ENCODE results near the gene MED14.

Gene MED14

GRCh38 chrX:40729598-40730584, 5.5 kb downstream of the MED14 start:
- no peak for DNase-seq (ENCODE audit: low read depth in 2 of 3, low spot score in 2 of 3)

DNA sequence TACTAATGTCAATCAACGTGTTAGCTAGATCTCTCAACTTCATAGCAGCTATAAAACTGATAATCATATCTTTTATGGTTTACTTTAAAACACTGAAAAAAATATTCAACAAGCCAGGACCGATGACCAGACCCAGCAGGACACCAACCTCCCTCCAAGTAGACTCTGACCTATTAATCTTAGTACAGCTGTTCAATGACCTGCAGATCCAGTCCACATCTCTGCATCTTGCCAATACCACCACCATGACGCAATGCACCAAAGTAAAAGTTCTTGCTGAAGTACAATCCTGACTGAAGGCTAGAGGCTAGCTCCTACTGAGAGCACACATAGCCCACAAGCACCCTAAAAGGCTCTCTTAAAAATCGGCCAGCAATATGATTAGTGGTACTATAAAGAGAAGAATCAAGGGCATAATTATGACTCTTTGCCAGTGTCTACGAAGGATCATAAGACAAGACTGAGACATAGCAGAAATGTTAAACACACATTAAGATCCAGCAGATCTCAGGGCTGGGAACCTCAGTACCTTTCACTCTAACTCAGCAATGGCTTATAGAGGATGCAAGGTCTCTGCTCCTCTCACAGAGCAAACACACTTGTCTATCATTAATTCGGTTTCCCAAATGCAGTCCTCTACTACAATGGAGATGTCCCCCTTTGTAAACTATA, 7.6 kb downstream of the MED14 start:
- DNase-seq (ENCODE audit: low read depth in 2 of 3, low spot score in 2 of 3), result no peak

- no peak for DNase-seq (ENCODE audit: low read depth in 2 of 3, low spot score in 2 of 3)
These were observed 8.2 kb downstream of the MED14 start for GRCh38 chrX:40727093-40727492.

DNA sequence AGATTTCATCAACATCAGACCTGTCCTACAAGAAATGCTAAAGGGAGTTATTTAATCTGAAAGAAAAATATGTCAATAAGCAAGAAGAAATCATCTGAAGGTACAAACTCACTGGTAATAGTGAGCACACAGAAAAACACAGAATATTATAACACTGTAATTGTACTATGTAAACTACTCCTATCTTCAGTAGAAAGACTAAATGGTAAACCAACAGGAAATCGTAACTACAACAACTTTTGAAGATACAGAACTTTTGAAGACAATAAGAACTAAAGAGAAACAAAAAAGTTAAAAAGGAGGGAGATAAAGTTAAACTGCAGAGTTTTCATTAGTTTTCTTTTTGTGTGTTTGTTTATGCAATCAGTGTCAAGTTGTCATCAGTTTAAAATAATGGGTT, 12.4 kb downstream of the MED14 start:
- DNase-seq (ENCODE audit: low read depth in 2 of 3, low spot score in 2 of 3), result no peak

DNA sequence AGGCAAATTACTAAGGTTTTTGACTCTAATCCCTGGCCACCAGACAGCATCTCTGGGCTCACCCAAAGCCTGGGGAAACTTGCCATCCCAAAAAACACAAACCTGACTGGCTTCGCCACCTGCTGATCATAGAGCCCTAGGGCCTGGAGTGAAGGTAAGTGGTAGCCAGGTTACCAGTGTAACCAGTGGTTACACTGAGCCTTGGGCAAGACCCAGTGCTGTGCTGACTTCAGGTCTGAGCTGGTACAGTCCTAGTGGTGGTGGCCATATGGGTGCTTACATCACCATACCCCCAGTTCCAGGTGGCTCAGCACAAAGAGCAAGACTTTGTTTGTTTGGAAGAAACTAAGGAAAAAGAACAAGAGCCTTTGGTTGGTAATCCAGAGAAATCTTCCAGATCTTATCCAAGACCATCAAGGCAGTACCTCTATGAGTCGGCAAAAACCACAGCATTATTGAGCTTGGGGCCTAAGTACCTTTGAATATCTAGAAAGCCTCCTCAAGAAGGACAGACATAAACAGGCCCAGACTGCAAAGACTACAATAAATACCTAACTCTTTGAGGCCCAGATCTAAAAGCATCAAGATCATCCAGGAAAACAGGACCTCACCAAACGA, 13.7 kb downstream of the MED14 start:
- DNase-seq (ENCODE audit: low read depth in 2 of 3, low spot score in 2 of 3), result no peak

GRCh38 chrX:40720792-40721191, 14.6 kb downstream of the MED14 start:
- DNase-seq (ENCODE audit: low read depth in 2 of 3, low spot score in 2 of 3), result no peak

GRCh38 chrX:40720339-40720738, 15.0 kb downstream of the MED14 start:
- no peak for DNase-seq (ENCODE audit: low read depth in 2 of 3, low spot score in 2 of 3)

- no peak for DNase-seq (ENCODE audit: low read depth in 2 of 3, low spot score in 2 of 3)
These were observed 15.6 kb downstream of the MED14 start for GRCh38 chrX:40719731-40720130.

DNA sequence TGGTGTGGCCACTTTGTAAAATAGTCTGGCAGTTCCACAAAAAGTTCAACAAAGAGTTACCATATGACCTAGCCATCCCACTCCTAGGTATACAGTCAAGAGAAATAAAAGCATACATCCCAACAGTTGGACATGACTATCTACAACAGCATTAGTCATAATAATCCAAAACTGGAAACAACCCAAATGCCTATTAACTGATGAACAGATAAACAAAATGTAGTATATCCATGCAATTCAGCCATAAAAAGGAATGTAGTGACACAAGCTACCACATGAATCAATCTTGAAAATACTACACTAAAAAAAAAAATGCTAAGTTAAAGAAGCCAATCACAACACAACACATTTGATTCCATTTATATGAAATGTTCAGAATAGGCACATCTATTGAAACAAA, 16.1 kb downstream of the MED14 start:
- no peak for DNase-seq (ENCODE audit: low read depth in 2 of 3, low spot score in 2 of 3)

DNA sequence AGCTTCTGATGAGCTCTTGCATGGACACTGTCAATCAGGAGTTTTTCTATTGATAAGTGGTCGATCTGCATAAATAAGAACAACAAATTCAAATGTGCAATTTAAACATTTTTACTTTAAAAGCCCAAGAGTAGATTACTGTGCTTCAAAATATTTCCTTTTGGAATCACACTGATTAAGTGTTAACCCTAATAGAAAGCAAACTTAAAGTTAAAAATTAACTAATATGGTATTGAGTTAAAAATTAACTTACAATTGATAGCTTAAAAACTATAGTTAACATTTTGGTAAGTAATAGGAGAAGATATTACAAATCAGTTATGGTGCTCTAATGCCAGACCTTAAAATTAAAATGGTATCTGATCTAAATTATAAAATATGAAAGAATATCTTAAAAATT, 25.9 kb downstream of the MED14 start:
- DNase-seq (ENCODE audit: low read depth in 2 of 3, low spot score in 2 of 3), result no peak

DNA sequence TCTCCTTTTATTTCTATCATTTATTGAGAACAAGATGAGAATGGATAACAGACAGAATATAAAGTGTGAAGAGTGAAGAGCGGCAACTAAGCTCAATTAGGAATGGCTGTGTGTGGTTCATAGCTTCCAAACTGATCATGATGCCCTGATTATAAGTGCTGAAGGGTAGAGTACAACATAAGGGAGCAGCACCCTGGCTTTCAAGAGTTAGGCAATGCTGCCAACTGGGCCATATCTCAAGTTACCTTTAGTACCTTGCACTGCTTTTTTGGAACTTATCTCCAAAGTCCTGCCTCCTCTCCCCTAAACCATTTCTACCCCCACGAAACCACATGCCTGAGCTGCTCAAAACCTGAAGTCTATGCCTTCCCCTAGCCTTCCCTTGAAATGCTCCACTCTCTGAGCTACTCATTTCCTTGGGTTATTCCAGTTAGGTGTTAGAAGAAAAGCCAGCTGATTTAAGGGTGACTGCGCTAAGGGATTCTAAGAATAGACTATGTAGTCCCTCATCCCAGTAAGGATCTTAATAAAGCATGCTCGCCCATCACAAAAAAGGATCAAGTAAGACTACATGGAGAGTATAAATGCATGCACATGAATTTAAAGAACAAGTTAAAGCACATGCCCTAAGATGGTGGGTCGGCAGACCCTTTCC, 29.6 kb downstream of the MED14 start:
- DNase-seq (ENCODE audit: low read depth in 2 of 3, low spot score in 2 of 3), result no peak

DNA sequence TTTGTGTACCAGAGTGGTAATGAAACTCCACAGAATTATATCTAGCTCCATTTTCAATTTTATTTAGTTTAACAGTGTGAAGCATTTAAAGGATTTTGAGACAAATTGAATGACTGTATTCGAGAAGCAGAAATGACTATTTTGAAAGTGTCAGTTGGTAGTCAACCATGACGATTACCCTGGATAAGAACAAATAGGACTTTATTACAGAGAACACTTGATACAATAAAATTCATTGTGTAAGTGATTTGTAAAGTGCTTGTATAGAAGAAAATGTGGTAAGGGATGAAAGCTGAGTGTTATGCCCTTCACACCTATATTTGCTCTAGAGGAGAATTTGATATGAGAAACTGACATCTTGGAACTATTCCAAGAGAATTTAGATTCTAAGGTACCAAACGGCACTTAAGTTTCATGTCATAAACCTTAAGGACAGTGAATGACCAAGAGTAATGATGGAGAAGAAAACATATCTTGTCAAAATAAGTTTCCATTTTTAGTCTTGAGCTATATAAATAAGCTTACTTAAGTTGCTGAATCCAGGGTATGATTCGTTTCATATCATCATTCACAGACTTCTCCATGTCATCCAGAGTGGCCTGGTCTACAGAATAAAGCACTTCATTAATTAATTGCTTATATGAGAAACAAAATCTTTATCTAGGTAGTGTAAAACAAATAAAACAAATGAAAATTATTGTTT, 34.6 kb downstream of the MED14 start:
- DNase-seq (ENCODE audit: low read depth in 2 of 3, low spot score in 2 of 3), result no peak

GRCh38 chrX:40698851-40699250, 36.5 kb downstream of the MED14 start:
- DNase-seq (ENCODE audit: low read depth in 2 of 3, low spot score in 2 of 3), result no peak

DNA sequence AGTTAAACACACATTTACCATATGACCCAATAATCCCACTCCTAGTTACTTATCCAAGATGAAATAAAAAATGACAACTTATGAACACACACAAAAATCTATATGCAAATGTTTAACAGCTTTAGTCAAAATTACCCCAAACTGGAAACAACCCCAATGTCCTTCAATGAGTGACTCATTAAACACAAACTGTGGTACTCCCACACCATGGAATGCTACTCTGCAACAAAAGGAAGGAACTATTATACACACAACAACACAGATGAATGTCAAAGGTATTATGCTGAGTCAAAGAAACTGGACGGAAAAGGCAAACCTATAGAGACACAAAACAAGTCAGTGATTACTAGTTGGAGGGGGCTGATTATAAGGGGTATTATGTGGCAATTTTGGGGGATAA, 40.5 kb downstream of the MED14 start:
- DNase-seq (ENCODE audit: low read depth in 2 of 3, low spot score in 2 of 3), result no peak

DNA sequence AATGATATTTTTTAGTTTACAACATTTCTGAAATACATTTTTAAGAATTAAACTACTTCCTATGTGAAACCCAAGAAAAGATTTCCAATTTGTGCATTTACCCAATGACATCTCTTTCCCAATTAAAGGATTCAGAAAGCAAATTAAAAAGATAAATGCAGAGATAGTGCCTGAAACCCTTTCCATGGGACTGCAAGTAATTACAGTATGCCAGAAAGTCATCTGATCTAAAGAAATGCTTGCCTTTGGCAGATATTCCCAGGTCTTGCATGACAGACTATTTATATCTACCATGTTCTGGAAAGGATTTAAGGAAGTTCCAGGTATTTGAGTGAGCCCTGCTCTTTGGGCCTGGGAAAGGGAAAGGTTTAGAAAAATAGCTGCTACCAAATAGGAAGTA, 46.4 kb downstream of the MED14 start:
- no peak for DNase-seq (ENCODE audit: low read depth in 2 of 3, low spot score in 2 of 3)

GRCh38 chrX:40687169-40687568, 48.2 kb downstream of the MED14 start:
- DNase-seq (ENCODE audit: low read depth in 2 of 3, low spot score in 2 of 3), result no peak

GRCh38 chrX:40685362-40685918, 49.9 kb downstream of the MED14 start:
- DNase-seq (ENCODE audit: low read depth in 2 of 3, low spot score in 2 of 3), result no peak

GRCh38 chrX:40684092-40684491, 51.2 kb downstream of the MED14 start:
- no peak for DNase-seq (ENCODE audit: low read depth in 2 of 3, low spot score in 2 of 3)

GRCh38 chrX:40683245-40683644, 52.1 kb downstream of the MED14 start:
- no peak for DNase-seq (ENCODE audit: low read depth in 2 of 3, low spot score in 2 of 3)

DNA sequence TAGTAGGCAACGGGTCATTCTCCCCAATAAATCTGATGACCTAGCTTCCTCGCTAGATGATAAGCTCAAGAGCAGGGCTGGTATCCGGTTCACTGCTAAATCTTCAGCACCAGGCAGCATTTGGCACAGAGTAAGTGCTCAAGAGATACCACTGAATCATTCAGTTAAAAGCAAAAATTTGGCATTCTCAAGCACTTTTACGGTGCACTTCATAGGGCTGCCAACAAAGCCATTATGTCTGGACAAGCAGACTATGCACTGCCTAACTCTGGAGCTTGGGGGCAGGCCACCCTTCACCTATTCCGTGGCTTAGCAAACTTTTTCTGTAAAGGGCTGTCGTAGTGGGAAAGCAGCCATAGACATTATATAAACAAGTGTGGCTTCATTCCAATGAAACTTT, 64.2 kb downstream of the MED14 start:
- no peak for DNase-seq (ENCODE audit: low read depth in 2 of 3, low spot score in 2 of 3)

Measured in activated CD8-positive, alpha-beta memory T cell treated with anti-CD3 and anti-CD28 coated beads for 48 hours (primary cell).